Activated T-helper 1 cell treated with anti-CD3 and anti-CD28 coated beads, Interleukin-2, amount 50 U/mL, for 16 hours (primary cell): ENCODE results near the gene ZKSCAN3.
"Not testable (repeated sequence)": the region's sequence is repeated elsewhere in the genome, so short reads cannot be mapped to it uniquely, and the experiment has no call there.

Source experiments
- DNase-seq, 2 donors: peaks; one replicate each; pipeline ENCODE4 v3.0.0-alpha.2; 2020; ENCODE audit warnings: low read depth in 1 of 2, low spot score in 1 of 2

ZKSCAN3 gene

DNA sequence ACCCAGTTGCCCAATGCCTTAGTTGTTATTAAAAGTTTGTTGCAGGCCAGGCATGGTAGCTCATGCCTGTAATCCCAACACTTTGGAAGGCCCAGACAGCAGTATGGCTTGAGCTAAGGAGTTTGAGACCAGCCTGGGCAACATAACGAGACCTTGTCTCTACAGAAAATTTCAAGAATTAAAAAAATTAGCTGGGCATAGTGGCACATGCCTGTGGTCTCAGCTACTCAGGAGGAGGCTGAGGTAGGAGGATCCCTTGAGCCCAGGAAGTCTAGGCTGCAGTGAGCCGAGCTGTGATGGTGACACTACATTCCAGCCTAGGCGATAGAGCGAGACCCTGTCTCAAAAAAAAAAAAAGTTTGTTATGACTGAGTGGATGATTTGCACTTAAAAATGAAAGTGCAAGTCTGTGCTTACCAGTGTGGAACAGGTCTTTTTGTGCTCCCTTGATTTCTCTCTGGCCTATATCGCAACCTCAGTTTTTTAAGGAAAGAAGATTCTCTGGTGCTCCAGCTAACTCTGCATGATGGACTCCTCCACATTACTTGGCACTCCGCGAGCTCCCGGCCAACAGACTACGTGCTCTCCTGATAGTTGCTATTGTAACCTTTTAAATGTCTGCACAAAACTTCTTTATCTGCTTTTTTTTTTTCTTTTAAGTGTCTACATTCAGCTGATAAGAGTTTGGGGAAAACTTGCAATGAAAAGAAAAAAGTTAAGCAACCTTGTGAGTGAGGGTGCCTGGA lies 22.1 kb downstream of the ZKSCAN3 start:
- no peak for DNase-seq

GRCh38 chr6:28373925-28374324 lies 24.2 kb downstream of the ZKSCAN3 start:
- no peak for DNase-seq

DNA sequence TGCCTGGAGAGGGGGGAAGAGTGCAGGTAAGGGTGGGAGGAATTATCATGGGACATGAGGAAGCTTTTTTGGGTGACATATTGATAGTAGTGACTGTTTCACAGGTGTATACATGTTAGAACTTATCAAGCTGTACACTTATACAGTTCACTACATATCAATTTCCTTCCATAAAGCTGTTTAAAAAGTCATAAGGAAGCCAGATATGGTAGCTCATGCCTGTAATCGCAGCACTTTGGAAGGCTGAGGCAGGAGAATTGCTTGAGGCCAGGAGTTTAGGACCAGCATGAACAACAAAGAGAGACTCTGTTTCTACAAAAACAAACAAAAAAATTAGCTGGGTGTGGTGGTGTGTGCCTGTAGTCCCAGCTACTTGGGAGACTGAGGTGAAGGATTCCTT lies 28.1 kb downstream of the ZKSCAN3 start:
- DNase-seq: no peak

DNA sequence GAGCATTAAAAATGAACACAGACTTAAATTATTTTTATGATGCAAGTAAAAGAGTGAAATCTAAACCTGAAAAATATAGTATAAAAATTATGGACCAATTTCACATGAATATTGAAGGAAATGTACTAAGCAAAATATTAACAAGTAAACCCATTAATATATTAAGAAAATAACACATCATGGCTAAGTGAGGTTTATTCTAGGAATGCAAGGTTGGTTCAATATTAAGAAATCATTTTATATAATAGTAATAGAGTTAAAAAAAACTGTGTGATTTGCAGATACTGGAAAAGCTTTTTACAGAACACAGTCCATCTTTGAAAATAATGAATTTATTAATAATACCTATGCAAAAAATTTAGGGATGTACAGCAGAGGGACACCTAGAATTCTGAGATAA lies 28.9 kb downstream of the ZKSCAN3 start:
- DNase-seq: no peak

GRCh38 chr6:28380381-28380780 lies 30.6 kb downstream of the ZKSCAN3 start:
- no peak for DNase-seq

DNA sequence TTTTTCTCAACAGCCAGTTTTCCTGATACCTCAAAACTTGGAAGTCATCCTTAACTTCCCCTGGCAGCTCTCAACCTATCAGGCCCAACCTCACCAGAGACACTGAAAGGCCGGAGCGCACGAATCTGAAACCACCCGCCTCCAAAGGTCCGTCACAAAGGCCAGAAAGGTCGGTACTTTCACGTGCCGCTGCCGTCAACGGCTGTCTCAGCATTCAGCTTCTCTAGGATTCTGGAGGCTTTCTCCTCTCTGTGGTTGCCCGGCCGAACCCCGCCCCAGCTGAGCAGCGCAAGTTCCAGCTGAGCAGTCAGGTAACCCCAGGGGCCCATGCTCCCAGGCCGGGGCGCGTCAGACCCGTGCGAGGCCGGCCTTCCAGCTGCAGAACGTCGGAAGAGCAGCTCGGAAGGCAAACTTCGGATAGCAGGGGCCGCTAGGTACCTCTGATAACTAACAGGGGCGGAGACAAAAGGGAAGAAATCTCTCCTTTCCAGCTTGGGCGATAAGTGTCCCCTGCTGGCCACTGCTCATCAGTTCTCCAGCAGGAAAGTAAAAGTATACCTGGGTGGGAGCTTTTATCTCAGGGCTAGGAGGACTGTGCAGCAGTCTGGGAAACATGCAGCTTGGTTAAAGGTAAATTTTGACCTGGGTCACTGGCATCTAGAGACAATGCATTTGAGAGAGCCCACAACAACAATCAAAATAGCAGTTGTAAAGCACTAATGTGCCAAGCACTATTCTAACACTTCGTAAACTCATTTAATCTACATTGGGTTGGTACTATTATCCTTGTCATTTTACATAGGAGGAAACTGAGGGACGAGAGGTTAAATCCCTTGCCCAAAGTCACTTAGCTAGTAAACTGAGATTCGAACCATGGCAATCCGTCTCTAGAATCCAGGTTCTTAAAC lies 33.7 kb downstream of the ZKSCAN3 start:
- DNase-seq: no peak

DNA sequence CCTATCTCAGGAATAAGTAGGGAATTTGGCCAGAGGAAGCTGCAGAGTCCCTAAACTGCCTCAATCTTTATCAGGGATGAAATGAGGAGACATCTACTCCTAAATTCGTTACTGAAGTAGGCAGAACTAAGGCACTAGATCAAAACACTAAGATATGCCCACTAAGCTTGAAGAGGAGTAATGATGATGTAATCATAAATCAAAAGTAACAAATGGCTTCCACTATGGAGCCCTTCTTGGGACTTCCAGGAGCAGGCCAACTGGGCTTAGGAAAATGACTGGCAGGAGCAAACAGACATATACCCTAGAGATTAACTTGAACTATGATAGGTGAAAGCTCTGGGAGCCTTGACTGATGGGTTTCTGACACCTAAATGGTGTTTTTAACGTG lies 34.4 kb downstream of the ZKSCAN3 start:
- DNase-seq: no peak

DNA sequence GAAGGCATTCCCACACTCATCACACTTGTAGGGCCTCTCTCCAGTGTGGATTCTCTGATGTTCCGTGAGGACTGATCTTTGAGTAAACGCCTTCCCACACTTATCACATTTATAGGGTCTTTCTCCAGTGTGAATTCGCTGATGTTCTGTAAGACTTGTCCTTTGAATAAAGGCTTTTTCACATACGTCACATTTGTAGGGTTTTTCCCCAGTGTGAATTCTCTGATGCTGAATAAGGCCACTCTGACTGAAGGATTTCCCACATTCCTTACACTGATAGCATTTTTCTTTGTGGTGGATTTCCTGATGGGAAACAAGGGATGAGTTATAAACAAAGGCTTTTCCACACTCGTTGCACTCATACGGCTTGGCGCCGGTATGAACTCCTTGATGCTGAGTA lies 40.9 kb downstream of the ZKSCAN3 start:
- no peak for DNase-seq

DNA sequence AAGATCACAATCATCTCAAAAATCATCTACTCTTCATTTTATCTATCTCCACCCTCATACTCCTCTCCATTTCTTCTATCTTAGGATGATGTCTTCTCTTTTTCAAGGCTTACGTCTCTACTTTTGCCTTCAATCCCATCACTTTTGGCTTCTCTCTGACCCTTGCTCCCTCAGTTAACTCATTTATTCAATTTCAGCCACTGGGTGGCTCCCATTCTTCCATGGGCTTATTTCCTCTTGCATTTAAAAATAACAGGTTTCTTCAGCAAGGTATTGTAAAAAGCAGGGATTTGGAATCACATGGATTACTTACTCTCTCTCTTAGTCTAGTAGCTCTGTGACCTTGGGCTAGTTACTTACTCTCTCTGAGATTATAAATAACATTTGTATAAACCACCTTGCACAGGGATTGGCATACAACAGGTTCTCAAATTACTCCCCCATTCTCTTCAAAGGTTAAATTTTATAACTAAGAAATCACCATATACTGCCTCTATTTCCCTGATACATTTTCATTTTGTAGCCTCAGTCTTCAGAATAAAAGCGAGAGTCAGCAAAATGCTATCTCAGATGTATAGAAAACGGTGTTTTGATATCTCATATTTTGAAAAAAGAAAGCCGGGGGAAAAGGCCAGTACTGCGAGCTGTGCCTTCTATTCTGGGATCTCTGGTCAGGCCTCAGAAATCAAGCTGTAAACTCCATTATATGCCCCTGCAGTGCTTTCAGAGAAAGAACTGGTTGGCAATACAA lies 44.3 kb downstream of the ZKSCAN3 start:
- DNase-seq: no peak

- DNase-seq: no peak
These were observed 46.2 kb downstream of the ZKSCAN3 start for GRCh38 chr6:28395918-28396317.

DNA sequence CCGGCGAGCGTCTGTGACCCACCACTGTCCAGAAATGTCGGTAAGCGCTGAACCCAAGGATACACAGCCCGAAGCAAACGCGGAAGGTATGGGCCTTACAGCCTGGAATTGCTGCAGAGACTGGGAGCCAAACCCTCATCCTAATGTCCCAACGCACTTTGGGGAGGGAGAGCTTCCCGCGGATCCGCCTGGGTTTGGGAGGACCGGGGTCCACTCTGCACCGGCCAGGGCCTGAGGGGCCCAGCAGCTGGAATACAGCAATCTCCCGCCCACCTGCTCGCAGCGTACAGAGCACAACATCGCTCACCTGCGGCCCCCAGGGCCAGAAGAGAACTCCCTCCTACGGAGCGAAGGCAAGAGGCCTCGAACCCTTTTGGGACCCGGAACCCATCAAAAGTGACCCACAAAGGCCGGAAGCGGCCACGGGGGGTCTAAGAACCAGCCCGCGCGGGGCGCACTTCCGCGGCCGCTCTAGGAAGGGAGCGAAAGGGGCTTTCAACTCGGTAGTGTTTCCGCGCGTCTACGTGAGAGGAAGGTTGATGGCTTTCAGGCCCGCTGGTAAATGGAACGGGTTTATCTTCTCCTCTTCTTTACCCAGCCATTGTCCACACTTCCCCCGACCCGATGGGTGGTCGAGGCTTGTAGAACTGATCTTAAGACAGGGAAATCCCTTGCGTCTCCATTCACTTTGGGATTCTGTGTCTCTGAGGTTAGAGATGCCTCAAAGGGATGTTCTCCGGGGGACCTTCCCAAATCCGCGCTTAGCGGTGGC lies 49.8 kb downstream of the ZKSCAN3 start, which contains the start of gene ZSCAN12:
Gene ZSCAN12 (minus strand): TSS at position 398 of the 772 bp plus-strand sequence. CDS start 1,342 bp downstream, outside the sequence.
- DNase-seq: peak; percentile 65 to 71

GRCh38 chr6:28400122-28400451 lies 50.3 kb downstream of the ZKSCAN3 start:
- DNase-seq: no peak

DNA sequence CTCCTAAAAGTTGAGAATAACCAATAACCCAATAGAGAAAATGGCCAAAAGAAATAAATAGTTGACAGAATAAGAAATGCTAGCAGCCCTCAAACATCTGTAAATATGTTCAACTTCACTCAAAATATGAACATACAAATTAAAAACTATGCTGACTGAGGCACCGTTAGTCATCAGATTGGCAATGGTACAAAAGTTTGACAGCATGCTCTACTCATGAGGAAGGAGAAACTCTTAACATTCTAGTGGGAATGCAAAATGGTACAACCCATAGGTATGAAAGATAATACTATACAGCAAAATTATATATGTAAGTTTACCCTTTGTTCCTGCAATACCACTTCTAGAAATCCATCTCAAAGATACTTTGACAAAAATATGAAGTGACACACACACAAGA lies 51.4 kb downstream of the ZKSCAN3 start:
- no peak for DNase-seq

DNA sequence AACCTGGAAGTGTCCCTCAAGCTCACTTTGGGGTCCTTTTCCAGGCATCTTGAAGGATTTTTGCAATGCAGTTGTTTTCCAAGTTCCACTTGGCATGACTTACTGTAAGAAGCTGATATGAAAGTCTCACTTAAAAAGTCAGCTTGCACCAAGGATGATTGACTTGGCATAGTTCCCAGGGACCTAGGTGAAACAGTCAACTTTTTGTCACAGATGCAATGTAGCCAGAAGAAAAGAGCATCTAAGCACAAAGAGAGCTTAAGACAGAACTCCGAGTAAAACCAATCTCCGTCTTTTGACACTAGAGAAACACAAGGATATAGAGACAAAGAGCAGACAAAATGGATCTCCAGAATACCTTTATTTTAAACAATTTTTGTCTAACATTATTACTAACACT lies 52.5 kb downstream of the ZKSCAN3 start:
- DNase-seq: no peak

DNA sequence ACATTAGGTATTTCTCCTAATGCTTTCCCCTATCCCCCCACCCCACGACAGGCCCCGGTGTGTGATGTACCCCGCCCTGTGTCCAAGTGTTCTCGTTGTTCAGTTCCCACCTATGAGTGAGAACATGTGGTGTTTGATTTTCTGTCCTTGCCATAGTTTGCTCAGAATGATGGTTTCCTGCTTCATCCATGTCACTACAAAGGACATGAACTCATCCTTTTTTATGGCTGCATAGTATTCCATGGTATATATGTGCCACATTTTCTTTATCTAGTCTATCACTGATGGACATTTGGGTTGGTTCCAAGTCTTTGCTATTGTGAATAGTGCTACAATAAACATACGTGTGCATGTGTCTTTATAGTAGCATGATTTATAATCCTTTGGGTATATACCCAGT lies 54.2 kb downstream of the ZKSCAN3 start:
- not testable (repeated sequence) for DNase-seq

GRCh38 chr6:28407401-28407800 lies 57.7 kb downstream of the ZKSCAN3 start:
- no peak for DNase-seq

GRCh38 chr6:28408076-28408802 lies 58.5 kb downstream of the ZKSCAN3 start:
- DNase-seq: no peak

GRCh38 chr6:28410767-28411166 lies 61.0 kb downstream of the ZKSCAN3 start:
- DNase-seq: no peak

- DNase-seq: no peak
These were observed 63.9 kb downstream of the ZKSCAN3 start for GRCh38 chr6:28413681-28414080.
